WERI-Rb-1 (cell line): Measurements from ENCODE around the gene PARD3B.

Experiments
- DNase-seq: peaks from one replicate; pipeline ENCODE4 v3.0.0-alpha.2; 2020
- H3K27ac ChIP-seq: fragments of 250-450 bp; sonication (Bioruptor Pico); 2 replicates; pipeline ENCODE4 v1.5.1; 2020; ENCODE audit warnings: mild to moderate bottlenecking, moderate library complexity
- H3K27me3 ChIP-seq: fragments of 250-450 bp; sonication (Bioruptor Pico); 2 replicates; pipeline ENCODE4 v1.5.1; 2021; ENCODE audit warnings: mild to moderate bottlenecking, low read depth, moderate library complexity; ENCODE audit not compliant: insufficient read depth, severe bottlenecking
- H3K36me3 ChIP-seq: fragments of 250-450 bp; sonication (Bioruptor Pico); 2 replicates; pipeline ENCODE4 v1.5.1; 2020; ENCODE audit warnings: mild to moderate bottlenecking, moderate library complexity
- H3K4me3 ChIP-seq: 2 replicates; pipeline ENCODE4 v1.5.1; 2011; ENCODE audit warnings: low read depth, mild to moderate bottlenecking, control low read depth, low read length
- H3K9me3 ChIP-seq: fragments of 250-450 bp; sonication (Bioruptor Pico); 2 replicates; pipeline ENCODE4 v1.5.1; 2021; ENCODE audit warnings: mild to moderate bottlenecking, moderate library complexity; ENCODE audit not compliant: severe bottlenecking
- CTCF ChIP-seq: IDR thresholded peaks from 2 replicates; pipeline ENCODE4 v1.5.1; 2011; ENCODE audit warnings: low read depth, mild to moderate bottlenecking, control low read depth, inconsistent platforms, low read length

Gene PARD3B

GRCh38 chr2:205014201-205014600 is 468.9 kb downstream of the PARD3B start:
- Histone ChIP-seq H3K27ac (no peak overlapping the region), H3K36me3 (no peaks in the 10 kb centered on the region), H3K4me3 (no peak overlapping the region), H3K27me3 (no peaks in the 10 kb centered on the region), H3K9me3 (no peaks in the 10 kb centered on the region)
- no peak for DNase-seq
- no peak for TF ChIP-seq CTCF

DNA sequence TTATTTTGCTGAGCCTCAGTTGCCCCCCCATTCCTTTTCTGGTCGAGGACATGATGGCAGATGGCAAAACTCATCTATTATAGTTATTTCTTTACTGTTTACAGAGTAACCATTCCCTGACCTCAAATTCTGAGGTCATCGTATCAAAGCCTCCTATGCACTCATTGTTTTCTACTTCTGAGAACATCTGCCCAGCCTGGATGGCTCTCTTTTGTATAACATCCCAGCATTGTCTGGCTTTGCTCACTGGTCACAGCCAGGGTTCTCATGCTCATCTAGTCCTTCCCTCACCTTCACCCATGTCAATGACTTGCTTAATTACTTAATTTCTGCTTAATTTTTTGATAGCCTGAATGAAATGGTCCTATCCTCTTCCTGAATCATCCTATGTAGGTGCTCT is 472.1 kb downstream of the PARD3B start:
- H3K4me3 ChIP-seq: no peak overlapping the region
- no peak for DNase-seq
- H3K27ac ChIP-seq: no peak overlapping the region
- H3K9me3 ChIP-seq: no peaks in the 10 kb centered on the region
- no peaks in the 10 kb centered on the region for H3K36me3 ChIP-seq
- no peaks in the 10 kb centered on the region for H3K27me3 ChIP-seq
- TF ChIP-seq CTCF: no peak

DNA sequence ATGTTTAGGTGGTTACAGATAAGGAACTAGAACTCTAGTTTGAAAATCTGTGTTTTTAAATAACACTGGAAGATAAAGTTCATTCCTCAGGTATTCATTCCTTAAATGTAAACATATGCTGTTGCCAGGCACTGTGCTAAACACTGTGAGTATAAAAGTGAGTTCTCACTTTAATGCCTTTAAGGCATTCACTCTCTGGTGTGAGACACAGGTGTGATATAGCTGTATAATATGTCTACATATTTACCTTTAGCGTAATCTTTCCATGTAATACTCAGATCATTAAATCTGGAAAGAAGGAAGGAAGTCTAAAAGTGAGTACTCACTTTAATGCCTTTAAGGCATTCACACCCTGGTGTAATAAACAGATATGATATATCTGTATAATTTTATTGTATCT is 472.6 kb downstream of the PARD3B start:
- Histone ChIP-seq H3K36me3 (no peaks in the 10 kb centered on the region), H3K27ac (no peak overlapping the region), H3K4me3 (no peak overlapping the region), H3K9me3 (no peaks in the 10 kb centered on the region), H3K27me3 (no peaks in the 10 kb centered on the region)
- TF ChIP-seq CTCF: no peak
- DNase-seq: no peak

GRCh38 chr2:205020673-205021072 is 475.4 kb downstream of the PARD3B start:
- no peak for TF ChIP-seq CTCF
- DNase-seq: no peak
- Histone ChIP-seq H3K9me3 (no peaks in the 10 kb centered on the region), H3K27me3 (no peaks in the 10 kb centered on the region), H3K36me3 (no peaks in the 10 kb centered on the region), H3K27ac (no peak overlapping the region), H3K4me3 (no peak overlapping the region)

DNA sequence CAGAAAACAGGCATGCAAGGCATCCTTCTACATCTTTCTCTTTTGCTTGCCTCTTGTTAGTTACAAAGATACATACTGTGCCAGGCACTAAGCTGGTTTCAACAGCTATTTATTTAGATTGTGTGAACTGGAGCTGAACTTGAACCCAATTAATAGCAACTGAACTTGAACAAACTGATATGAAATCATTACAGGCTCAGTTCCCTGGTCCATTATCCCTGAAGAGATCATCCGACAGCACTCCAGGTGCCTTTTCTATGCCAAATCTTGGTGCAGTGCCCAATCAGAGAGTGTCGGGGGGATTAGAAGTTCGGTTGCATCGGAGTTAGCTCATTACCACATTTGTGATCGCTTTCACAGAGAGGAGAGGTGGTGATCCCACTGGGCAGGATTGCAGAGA is 477.6 kb downstream of the PARD3B start:
- Histone ChIP-seq H3K36me3 (no peaks in the 10 kb centered on the region), H3K27me3 (no peaks in the 10 kb centered on the region), H3K4me3 (no peak overlapping the region), H3K27ac (no peak overlapping the region), H3K9me3 (no peaks in the 10 kb centered on the region)
- TF ChIP-seq CTCF: no peak
- no peak for DNase-seq

GRCh38 chr2:205024822-205025518 is 479.7 kb downstream of the PARD3B start:
- Histone ChIP-seq H3K4me3 (no peak overlapping the region), H3K27me3 (no peaks in the 10 kb centered on the region), H3K27ac (no peak overlapping the region), H3K9me3 (no peaks in the 10 kb centered on the region), H3K36me3 (no peaks in the 10 kb centered on the region)
- no peak for DNase-seq
- TF ChIP-seq CTCF: no peak
